HG02840 (cell line): Measurements from ENCODE around the gene CDIPT.

Source experiments
- ATAC-seq: cut with Tn5 transposase; IDR thresholded peaks from one replicate; pipeline ENCODE4 v1.9.1; 2021; ENCODE audit warnings: mild to moderate bottlenecking, moderate library complexity, moderate number of reproducible peaks; ENCODE audit not compliant: unreplicated experiment, low FRiP score

Gene CDIPT

DNA sequence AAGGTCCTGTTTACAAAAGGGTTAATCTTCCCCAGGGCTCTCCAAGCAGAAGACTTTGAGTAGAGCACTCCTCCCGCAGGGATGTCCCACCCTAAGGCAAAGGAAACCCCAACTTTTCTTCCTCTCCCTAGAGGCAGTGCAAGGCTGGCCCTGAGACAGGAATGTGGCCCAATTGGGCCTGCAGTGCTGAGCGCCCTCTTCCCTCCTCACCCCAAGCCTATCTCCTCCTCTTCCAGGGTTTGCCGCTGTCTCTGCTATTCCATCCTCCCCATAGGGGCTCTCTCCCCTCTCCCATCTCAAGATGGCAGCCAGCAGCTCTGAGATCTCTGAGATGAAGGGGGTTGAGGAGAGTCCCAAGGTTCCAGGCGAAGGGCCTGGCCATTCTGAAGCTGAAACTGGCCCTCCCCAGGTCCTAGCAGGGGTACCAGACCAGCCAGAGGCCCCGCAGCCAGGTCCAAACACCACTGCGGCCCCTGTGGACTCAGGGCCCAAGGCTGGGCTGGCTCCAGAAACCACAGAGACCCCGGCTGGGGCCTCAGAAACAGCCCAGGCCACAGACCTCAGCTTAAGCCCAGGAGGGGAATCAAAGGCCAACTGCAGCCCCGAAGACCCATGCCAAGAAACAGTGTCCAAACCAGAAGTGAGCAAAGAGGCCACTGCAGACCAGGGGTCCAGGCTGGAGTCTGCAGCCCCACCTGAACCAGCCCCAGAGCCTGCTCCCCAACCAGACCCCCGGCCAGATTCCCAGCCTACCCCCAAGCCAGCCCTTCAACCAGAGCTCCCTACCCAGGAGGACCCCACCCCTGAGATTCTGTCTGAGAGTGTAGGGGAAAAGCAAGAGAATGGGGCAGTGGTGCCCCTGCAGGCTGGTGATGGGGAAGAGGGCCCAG lies 50.0 kb downstream of the CDIPT start:
- no peak for ATAC-seq

DNA sequence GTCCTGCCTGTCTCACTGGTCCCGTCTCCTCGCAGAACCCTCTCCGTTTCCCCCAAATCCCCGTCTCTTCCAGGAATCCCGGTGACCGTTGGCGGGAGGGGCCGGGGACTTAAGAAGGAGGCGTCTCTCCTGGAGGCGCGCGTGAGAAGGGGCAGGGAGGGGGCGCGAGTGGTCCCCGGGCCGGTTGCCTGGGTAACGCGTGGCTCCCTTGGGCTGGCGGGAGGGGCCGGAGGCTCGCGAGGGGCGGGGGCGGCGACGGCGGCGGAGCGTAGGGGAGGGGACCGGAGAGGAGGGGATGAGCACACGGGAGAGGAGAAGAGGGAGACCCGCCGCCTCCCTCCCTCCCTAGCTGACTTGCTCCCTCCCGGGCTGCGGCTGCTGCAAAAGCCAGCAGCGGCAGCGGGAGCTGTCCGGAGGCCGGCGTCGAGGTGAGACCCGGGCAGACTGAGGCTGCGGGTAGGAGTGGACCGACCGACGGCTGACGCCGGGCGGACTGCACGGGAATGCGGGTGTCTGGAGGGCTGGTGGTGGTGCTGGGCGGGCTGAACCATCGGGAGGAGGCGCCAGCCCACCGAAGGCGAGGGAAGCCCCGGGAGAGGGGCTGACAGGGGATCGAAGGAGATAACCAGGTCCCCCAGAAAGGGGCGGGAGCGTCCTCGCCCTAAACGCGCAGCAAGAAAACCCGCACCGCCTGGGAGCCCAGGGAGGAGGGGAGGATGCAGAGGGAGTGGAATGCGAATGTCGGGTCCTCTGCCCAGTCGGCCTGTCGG lies 50.9 kb downstream of the CDIPT start, which contains the start of gene PRRT2:
PRRT2 (plus strand) TSS at position 298 of the 770 bp plus-strand sequence. CDS start 862 bp downstream, outside the sequence.
- no peak for ATAC-seq

DNA sequence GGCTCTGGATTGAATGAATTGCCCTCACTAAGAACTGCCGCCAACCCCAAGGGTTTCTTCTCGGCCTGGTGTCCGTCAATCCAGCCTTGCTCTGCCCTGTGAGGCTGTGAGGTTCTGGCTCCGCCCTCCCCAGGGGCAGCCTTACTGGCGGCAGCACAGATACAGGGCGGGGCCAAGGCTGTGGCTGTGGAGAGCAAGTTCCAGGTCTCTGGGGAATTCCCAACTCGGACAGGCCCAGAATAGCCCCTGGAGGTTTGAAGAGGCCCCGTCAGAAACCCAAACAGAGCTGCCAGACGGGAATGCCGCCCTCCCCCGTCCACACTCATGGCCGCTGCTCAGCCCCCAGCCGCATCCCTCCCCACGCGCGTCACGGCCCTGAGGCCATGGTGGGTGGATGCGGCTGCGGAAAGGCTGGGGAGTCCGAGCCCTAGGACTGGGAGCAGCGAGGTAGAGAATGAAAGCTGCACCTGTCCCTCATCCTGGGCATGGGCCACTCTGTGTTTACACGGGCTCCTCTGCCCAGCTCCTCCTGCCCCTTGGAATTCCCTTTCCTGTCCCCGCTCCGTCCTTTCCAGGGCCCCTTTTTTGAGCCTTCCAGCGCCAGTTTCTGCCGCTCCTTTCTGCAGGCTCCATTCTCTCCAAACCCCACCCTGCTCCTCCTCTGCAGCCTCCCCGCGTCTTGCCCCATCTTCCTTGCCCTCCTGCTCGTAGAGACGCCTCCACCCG lies 51.7 kb downstream of the CDIPT start:
- ATAC-seq, result peak; percentile 22

DNA sequence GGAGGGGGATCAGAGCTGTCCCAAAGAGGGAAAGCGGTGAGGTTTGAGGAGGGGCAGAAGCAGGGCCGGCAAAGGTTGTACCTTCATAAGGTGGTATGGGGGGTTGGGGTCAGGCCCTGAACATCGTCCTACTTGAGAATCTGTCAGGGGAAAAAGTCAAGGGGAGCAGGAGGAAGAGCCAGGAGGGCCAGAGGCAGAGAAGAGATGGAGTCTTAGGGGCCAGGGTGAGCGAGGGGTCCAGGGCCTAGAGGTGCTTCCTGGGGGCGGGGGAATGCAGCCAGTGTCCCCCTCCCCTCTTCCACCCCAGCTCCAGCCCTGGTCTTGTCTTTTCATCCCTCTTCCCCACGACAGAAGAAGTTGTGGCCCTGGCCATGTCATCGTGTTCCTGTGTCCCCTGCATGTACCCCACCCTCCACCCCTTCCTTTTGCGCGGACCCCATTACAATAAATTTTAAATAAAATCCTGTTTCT lies 52.3 kb downstream of the CDIPT start:
- ATAC-seq, result no peak

DNA sequence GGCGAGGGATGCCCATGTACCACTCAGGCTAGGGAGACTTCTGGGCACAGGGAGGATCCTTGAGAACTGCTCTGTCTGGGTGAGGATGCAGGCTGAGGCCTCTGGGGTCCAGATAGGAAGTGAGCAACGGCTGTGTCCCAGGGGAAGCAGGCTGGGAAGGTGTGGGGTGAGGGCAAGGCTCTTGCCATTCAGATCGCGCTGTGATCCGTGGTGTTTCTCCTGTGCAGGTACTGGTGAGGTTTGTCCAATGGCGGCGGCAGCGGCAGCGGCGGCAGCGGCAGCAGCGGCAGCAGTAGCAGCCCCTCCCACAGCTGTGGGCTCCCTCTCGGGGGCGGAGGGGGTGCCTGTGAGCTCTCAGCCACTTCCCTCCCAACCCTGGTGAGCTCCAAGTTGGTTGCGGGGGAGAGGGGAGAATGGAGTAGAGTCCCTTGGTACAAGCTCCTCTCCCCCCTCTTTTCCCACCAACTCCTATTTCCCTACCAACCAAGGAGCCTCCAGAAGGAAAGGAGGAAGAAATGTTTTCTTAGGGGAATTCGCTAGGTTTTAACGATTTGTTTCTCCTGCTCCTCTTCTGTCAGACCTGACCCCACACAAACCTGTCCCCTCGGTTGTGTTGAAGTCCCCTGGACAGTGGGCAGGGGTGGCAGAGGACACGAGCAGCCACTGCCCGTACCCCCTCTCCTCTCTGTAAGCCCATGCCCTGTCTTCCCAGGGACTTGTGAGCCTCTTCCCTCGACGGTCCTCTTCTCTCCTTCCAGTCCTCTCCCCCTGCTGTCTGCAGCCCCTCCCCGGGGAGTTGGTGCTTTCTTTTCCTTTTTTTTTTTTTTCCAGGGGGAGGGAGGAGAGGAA lies 53.0 kb downstream of the CDIPT start:
- no peak for ATAC-seq

DNA sequence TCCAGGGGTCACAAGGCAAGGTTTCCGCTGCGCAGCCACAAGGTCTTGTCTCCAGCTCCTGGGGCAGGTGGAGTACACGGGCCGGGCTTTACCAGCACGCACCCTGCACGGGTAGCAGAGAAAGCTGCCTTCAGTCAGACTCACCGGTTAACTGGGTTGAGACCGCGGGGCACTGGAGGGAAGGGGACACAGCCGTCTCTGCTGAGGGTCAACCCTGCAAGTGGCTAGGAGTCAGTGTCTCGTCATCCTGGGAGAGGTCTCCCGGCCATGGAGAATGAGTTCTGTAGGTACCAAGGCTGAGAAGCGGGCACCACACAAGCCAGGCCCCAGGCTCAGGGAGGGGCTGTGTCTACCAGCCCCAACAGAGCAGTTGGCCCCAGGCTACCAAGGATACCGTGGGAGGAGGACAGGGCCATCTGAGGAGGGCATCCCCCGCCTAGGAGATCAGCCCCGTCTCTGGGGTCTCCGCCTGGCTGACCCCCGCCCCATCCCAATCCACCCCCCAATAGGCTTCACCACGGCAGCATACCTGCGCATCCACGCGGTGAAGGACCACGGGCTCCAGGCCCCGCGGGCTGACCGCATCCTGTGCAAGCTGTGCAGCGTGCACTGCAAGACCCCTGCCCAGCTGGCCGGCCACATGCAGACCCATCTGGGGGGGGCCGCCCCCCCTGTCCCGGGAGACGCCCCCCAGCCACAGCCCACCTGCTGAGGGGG lies 53.8 kb downstream of the CDIPT start:
- ATAC-seq, result no peak
